ENCODE measurements around the gene SLC30A1. TPM values are rescaled to one million over a fixed set of nuclear protein-coding genes. Genes with fewer than 3 reads are reported as not detected.

SLC30A1 gene
- total RNA-seq, 4 donors from 2014 or later: 12.8 to 44.7 (median 19.1) TPM

- no peaks in the 10 kb centered on the region for H3K4me1 ChIP-seq
- H3K4me3 ChIP-seq: no peak overlapping the region
- intact Hi-C loops (cut with DNase I; ENCODE audit: low total_unique reads): no loop called here
- no peaks in the 10 kb centered on the region for H3K36me3 ChIP-seq
- H3K27me3 ChIP-seq: no peaks in the 10 kb centered on the region
- DNase-seq: no peak
- no peak for TF ChIP-seq POLR2A (IDR thresholded peaks at IDR 0.05)
- no peaks in the 10 kb centered on the region for H3K9me3 ChIP-seq
- no peak overlapping the region for H3K27ac ChIP-seq
Measured at GRCh38 chr1:211529453-211529852, 49.5 kb downstream of the SLC30A1 start.

- Histone ChIP-seq H3K4me3 (no peak overlapping the region), H3K4me1 (no peaks in the 10 kb centered on the region), H3K27me3 (no peaks in the 10 kb centered on the region), H3K9me3 (no peaks in the 10 kb centered on the region), H3K36me3 (no peaks in the 10 kb centered on the region), H3K27ac (no peak overlapping the region)
- intact Hi-C loops (cut with DNase I; ENCODE audit: low total_unique reads): no loop called here
- no peak for TF ChIP-seq CTCF (IDR thresholded peaks at IDR 0.05)
- TF ChIP-seq POLR2A (IDR thresholded peaks at IDR 0.05): no peak
- no peak for DNase-seq
Measured at GRCh38 chr1:211529011-211529410, 50.0 kb downstream of the SLC30A1 start.

GRCh38 chr1:211527888-211528287 lies 51.1 kb downstream of the SLC30A1 start:
- Histone ChIP-seq H3K4me1 (no peaks in the 10 kb centered on the region), H3K36me3 (no peaks in the 10 kb centered on the region), H3K4me3 (no peak overlapping the region), H3K9me3 (no peaks in the 10 kb centered on the region), H3K27me3 (no peaks in the 10 kb centered on the region), H3K27ac (peak overlapping the region in 1 of 2 donors; percentile 8)
- TF ChIP-seq POLR2A (IDR thresholded peaks at IDR 0.05) (no peak), CTCF (IDR thresholded peaks at IDR 0.05) (no peak)
- DNase-seq: no peak
- intact Hi-C loops (cut with DNase I; ENCODE audit: low total_unique reads): no loop called here

GRCh38 chr1:211527006-211527405 lies 52.0 kb downstream of the SLC30A1 start:
- H3K4me1 ChIP-seq: no peaks in the 10 kb centered on the region
- intact Hi-C loops (cut with DNase I; ENCODE audit: low total_unique reads): no loop called here
- no peaks in the 10 kb centered on the region for H3K9me3 ChIP-seq
- H3K36me3 ChIP-seq: no peaks in the 10 kb centered on the region
- no peak overlapping the region for H3K27ac ChIP-seq
- H3K4me3 ChIP-seq: no peak overlapping the region
- H3K27me3 ChIP-seq: no peaks in the 10 kb centered on the region
- TF ChIP-seq CTCF (IDR thresholded peaks at IDR 0.05): no peak
- no peak for DNase-seq

- no peak for DNase-seq
- Histone ChIP-seq H3K27me3 (no peaks in the 10 kb centered on the region), H3K4me1 (no peaks in the 10 kb centered on the region), H3K9me3 (no peaks in the 10 kb centered on the region), H3K36me3 (no peaks in the 10 kb centered on the region), H3K27ac (no peak overlapping the region), H3K4me3 (no peak overlapping the region)
- TF ChIP-seq CTCF (IDR thresholded peaks at IDR 0.05) (no peak), POLR2A (IDR thresholded peaks at IDR 0.05) (no peak)
- intact Hi-C loops (cut with DNase I; ENCODE audit: low total_unique reads): no loop called here
Measured at GRCh38 chr1:211526101-211526500, 52.9 kb downstream of the SLC30A1 start.

- DNase-seq: no peak
- Histone ChIP-seq H3K4me3 (no peak overlapping the region), H3K27ac (peak overlapping the region in 1 of 2 donors; percentile 62), H3K36me3 (no peaks in the 10 kb centered on the region), H3K9me3 (no peaks in the 10 kb centered on the region), H3K27me3 (no peaks in the 10 kb centered on the region), H3K4me1 (no peaks in the 10 kb centered on the region)
- intact Hi-C loops (cut with DNase I; ENCODE audit: low total_unique reads): no loop called here
- no peak for TF ChIP-seq POLR2A (IDR thresholded peaks at IDR 0.05)
- no peak for TF ChIP-seq CTCF (IDR thresholded peaks at IDR 0.05)
Measured at GRCh38 chr1:211525101-211525676, 53.8 kb downstream of the SLC30A1 start.

Measured in uterus (tissue), 4 donors.